ENCODE results near the gene PIK3C2G.

DNA sequence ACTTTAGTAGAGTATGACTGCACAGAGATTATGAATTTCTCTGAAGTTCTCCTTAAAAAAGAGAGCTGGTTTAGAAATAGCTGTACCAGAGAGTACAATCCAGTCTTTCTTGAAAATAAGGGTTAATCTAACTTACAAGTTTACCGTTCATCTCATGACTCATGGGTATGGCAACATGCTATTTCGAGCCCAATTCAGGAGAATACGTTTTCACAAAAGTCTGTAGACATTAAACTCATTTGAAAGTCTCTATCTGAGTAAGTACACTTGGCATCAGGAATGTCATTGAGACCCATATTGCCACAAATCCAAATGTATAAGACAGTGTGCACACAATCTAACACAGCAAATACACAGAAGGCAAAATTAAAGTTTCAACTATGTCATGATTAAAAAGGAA is 160.5 kb downstream of the PIK3C2G start:
- TF ChIP-seq EZH2 (IDR thresholded peaks at IDR 0.05; ENCODE audit: insufficient read depth, poor library complexity, severe bottlenecking) (no peak), EZH2phosphoT487 (IDR thresholded peaks at IDR 0.05; ENCODE audit: insufficient read depth, low read depth) (no peak)
